HepG2 (cell line): ENCODE data around the gene GRB10. TPM values are rescaled to one million over a fixed set of nuclear protein-coding genes. Genes with fewer than 3 reads are reported as not detected.

Source experiments
- ATAC-seq: fragments of 200-7000 bp; cut with Tn5 transposase; 3 replicates; pipeline ENCODE4 v1.9.1; 2020; ENCODE audit warnings: mild to moderate bottlenecking, moderate library complexity
- BruUV-seq: library from RNA; stranded (reverse); fragments of 400-500 nt; replicated peaks from 2 replicates; lab custom pipeline; 2021; lab: Mats Ljungman, UMichigan
- CTCF ChIA-PET: fragments of 300-600 bp; formaldehyde crosslinking; extraction: SDS; loops from one replicate; lab custom pipeline; 2021; ENCODE audit warnings: low total read pairs, inconsistent platforms, low intra/inter-chr PET ratio; lab: Yijun Ruan, JAX
- POLR2A ChIA-PET: fragments of 350-600 bp; sonication (Branson Sonifier 250); formaldehyde crosslinking; loops from one replicate; lab custom pipeline; 2020; ENCODE audit warnings: antibody characterized with exemption, inconsistent platforms; lab: Yijun Ruan, JAX
- DNase-seq: peaks from one replicate; pipeline ENCODE4 v3.0.0-alpha.2; 2015; ENCODE audit warnings: low spot score
- FAIRE-seq: peaks from 3 replicates; lab custom pipeline; 2011; peaks lifted over from hg19 to GRCh38; lab: Jason Lieb, UNC
- H2AFZ ChIP-seq: one replicate; pipeline ENCODE4 v1.6.1; 2011; ENCODE audit warnings: low read length, inconsistent platforms
- H3K27ac ChIP-seq: fragments of 300-600 bp; 3 replicates; pipeline ENCODE4 v1.8.0; 2011; ENCODE audit warnings: mixed run types, mild to moderate bottlenecking, mixed read lengths, low read length, inconsistent platforms; ENCODE audit not compliant: insufficient read depth; ENCODE audit errors: extremely low read length
- H3K27me3 ChIP-seq, 2 experiments: fragments of 200-600 bp in 1 of 2; 2 replicates in 1 of 2; 3 replicates in 1 of 2; pipeline versions ENCODE4 v1.6.0 to v1.8.0; 2011; ENCODE audit warnings: low read length in 2 of 2, mild to moderate bottlenecking in 2 of 2, moderate library complexity in 2 of 2, inconsistent platforms in 1 of 2; ENCODE audit not compliant: insufficient read depth in 2 of 2, control insufficient read depth in 1 of 2
- H3K36me3 ChIP-seq, 2 experiments: fragments of 200-600 bp in 1 of 2; replicated peaks in 1 of 2; 2 replicates in 1 of 2; 3 replicates in 1 of 2; pipeline versions ENCODE4 v1.5.1 to v1.8.0; 2011; ENCODE audit warnings: low read length in 2 of 2, inconsistent platforms in 1 of 2; ENCODE audit not compliant: insufficient read depth in 2 of 2, control insufficient read depth in 1 of 2
- H3K4me1 ChIP-seq: 2 replicates; pipeline ENCODE4 v1.5.1; 2012; ENCODE audit warnings: low read length, inconsistent platforms; ENCODE audit not compliant: insufficient read depth
- H3K4me2 ChIP-seq: 2 replicates; pipeline ENCODE4 v1.6.0; 2011; ENCODE audit warnings: low read depth, low read length, inconsistent platforms
- H3K4me3 ChIP-seq, 3 experiments: fragments of 200-600 bp in 1 of 3; sonication (generic), shearing (Covaris generic) in 1 of 3; replicated peaks in 1 of 3; 2 replicates each; pipeline ENCODE4 v1.5.1; 2011 to 2016; ENCODE audit warnings: low read length in 3 of 3, inconsistent platforms in 2 of 3, low read depth in 2 of 3, mild to moderate bottlenecking in 2 of 3, control low read depth in 1 of 3, mixed read lengths in 1 of 3; ENCODE audit not compliant: insufficient read depth in 1 of 3
- H3K79me2 ChIP-seq: one replicate; pipeline ENCODE4 v1.6.1; 2011; ENCODE audit warnings: low read length, inconsistent platforms; ENCODE audit not compliant: insufficient read depth
- H3K9ac ChIP-seq: 2 replicates; pipeline ENCODE4 v1.6.0; 2011; ENCODE audit warnings: mild to moderate bottlenecking, low read depth, low read length, inconsistent platforms; ENCODE audit not compliant: insufficient read depth
- H3K9me3 ChIP-seq: 2 replicates; pipeline ENCODE4 v1.5.1; 2012; ENCODE audit warnings: mild to moderate bottlenecking, low read length
- H4K20me1 ChIP-seq: 2 replicates; pipeline ENCODE4 v1.6.0; 2011; ENCODE audit warnings: inconsistent platforms, mild to moderate bottlenecking, low read length, moderate library complexity; ENCODE audit not compliant: insufficient read depth
- AKAP8 ChIP-seq: sonication (generic); formaldehyde crosslinking; IDR thresholded peaks from 2 replicates; pipeline ENCODE4 v1.5.1; 2020; ENCODE audit warnings: mild to moderate bottlenecking, missing genetic modification reagents
- CHD4 ChIP-seq: fragments of 200-600 bp; sonication (generic); IDR thresholded peaks from 2 replicates; pipeline ENCODE4 v1.7.0; 2017; ENCODE audit warnings: mild to moderate bottlenecking, low read length, borderline replicate concordance
- HOXA9 ChIP-seq: sonication (generic); formaldehyde crosslinking; IDR thresholded peaks from 2 replicates; pipeline ENCODE4 v1.8.1; 2022; ENCODE audit warnings: missing genetic modification reagents, mild to moderate bottlenecking, moderate library complexity, borderline replicate concordance
- HOXD1 ChIP-seq: sonication (generic); formaldehyde crosslinking; IDR thresholded peaks from 2 replicates; pipeline ENCODE4 v1.5.0; 2020; ENCODE audit warnings: missing genetic modification reagents
- KLF11 ChIP-seq: IDR thresholded peaks from 2 replicates; pipeline ENCODE4 v1.6.1; 2016; ENCODE audit warnings: missing compliant biosample characterization
- NFE2 ChIP-seq: sonication (generic); formaldehyde crosslinking; IDR thresholded peaks from 2 replicates; pipeline ENCODE4 v1.4.0; 2020; ENCODE audit warnings: missing genetic modification reagents
- RBM39 ChIP-seq: fragments of 200-400 bp; formaldehyde crosslinking; IDR thresholded peaks from one replicate; pipeline ENCODE4 v1.6.1; 2018; ENCODE audit warnings: antibody characterized with exemption, mild to moderate bottlenecking, low read depth, low read length; ENCODE audit not compliant: poor library complexity, severe bottlenecking
- TBP ChIP-seq: sonication (generic); formaldehyde crosslinking; IDR thresholded peaks from 2 replicates; pipeline ENCODE4 v1.5.0; 2020; ENCODE audit warnings: missing genetic modification reagents
- U2AF2 ChIP-seq: fragments of 200-400 bp; formaldehyde crosslinking; IDR thresholded peaks from 2 replicates; pipeline ENCODE4 v1.6.1; 2017; ENCODE audit warnings: low read depth, mild to moderate bottlenecking, low read length
- ZNF326 ChIP-seq: sonication (generic); formaldehyde crosslinking; IDR thresholded peaks from 2 replicates; pipeline ENCODE4 v1.4.0; 2020; ENCODE audit warnings: missing genetic modification reagents, borderline replicate concordance
- ZNF337 ChIP-seq: sonication (generic); formaldehyde crosslinking; IDR thresholded peaks from 2 replicates; pipeline ENCODE4 v1.5.1; 2020; ENCODE audit warnings: missing genetic modification reagents, low read depth, mild to moderate bottlenecking, borderline replicate concordance
- ZNF589 ChIP-seq: sonication (generic); formaldehyde crosslinking; conservative IDR thresholded peaks from 2 replicates; pipeline ENCODE4 v1.8.0; 2022; ENCODE audit warnings: mild to moderate bottlenecking, moderate library complexity, missing genetic modification reagents
- ZNF761 ChIP-seq: sonication (generic); formaldehyde crosslinking; conservative IDR thresholded peaks from 2 replicates; pipeline ENCODE4 v1.4.0; 2020; ENCODE audit warnings: mild to moderate bottlenecking, missing genetic modification reagents
- ZNF878 ChIP-seq: sonication (generic); formaldehyde crosslinking; IDR thresholded peaks from 2 replicates; pipeline ENCODE4 v1.8.1; 2023; ENCODE audit warnings: mild to moderate bottlenecking, missing genetic modification reagents, moderate library complexity
- WGBS: methylation state at CpG from one replicate; pipeline ENCODE4 v1.1.6; 2017; ENCODE audit warnings: low lambda C conversion rate; 5-methylcytosine and 5-hydroxymethylcytosine counted together
- in situ Hi-C: cut with HindIII; loops from 2 replicates; pipeline ENCODE4 v1.10.0; 2017; ENCODE audit warnings: low pct_unique_long_range_greater_than_20kb; ENCODE audit not compliant: extremely low pct_ligation_motif_present
- intact Hi-C: fragments of 100-400 bp; cut with micrococcal nuclease; formaldehyde crosslinking; loops from one replicate; pipeline ENCODE4 v1.10.0; 2022; ENCODE audit not compliant: unreplicated experiment
- polyA plus RNA-seq, 8 experiments: library from polyadenylated mRNA; depleted of rRNA in 3 of 8; stranded (reverse) in 7 of 8; unstranded in 1 of 8; fragments of >200 nt; fragmentation: Illumina TruSeq in 4 of 8; extraction: Trizol in 4 of 8; gene quantifications; 2 replicates each; pipeline versions ENCODE4 v1.2.1 to v1.2.3, GENCODE V29; 2011 to 2016; ENCODE audit warnings: low read depth in 4 of 8, missing spikeins in 1 of 8, mixed read lengths in 1 of 8; ENCODE audit not compliant: insufficient read depth in 1 of 8
- total RNA-seq, 5 experiments: library from RNA; depleted of rRNA; stranded (reverse); fragments of >200 nt; fragmentation: Illumina TruSeq; extraction: Trizol; gene quantifications; 2 replicates each; pipeline ENCODE4 v1.2.3, GENCODE V29; 2016; ENCODE audit warnings: low read depth in 1 of 5
- TF ChIP-seq, protein P1 (sequence below): sonication (generic); formaldehyde crosslinking; IDR thresholded peaks from 2 replicates; pipeline ENCODE4 v1.4.0; 2020; ENCODE audit warnings: missing genetic modification reagents
- TF ChIP-seq, protein P2 (sequence below): sonication (generic); formaldehyde crosslinking; IDR thresholded peaks from 2 replicates; pipeline ENCODE4 v1.5.0; 2020; ENCODE audit warnings: missing genetic modification reagents
- TF ChIP-seq, protein P3 (sequence below): sonication (generic); formaldehyde crosslinking; IDR thresholded peaks from 2 replicates; pipeline ENCODE4 v1.8.0; 2022; ENCODE audit warnings: mild to moderate bottlenecking, missing genetic modification reagents, moderate library complexity
- TF ChIP-seq, protein P4 (sequence below): sonication (generic); formaldehyde crosslinking; IDR thresholded peaks from 2 replicates; pipeline ENCODE4 v1.4.0; 2020; ENCODE audit warnings: missing genetic modification reagents

The GRB10 gene
- total and polyA plus RNA-seq, 2 of the 13 experiments (the other 11 are each of a cell fraction or from before 2014, with no cell fraction given): 4.0 to 6.8 TPM

DNA sequence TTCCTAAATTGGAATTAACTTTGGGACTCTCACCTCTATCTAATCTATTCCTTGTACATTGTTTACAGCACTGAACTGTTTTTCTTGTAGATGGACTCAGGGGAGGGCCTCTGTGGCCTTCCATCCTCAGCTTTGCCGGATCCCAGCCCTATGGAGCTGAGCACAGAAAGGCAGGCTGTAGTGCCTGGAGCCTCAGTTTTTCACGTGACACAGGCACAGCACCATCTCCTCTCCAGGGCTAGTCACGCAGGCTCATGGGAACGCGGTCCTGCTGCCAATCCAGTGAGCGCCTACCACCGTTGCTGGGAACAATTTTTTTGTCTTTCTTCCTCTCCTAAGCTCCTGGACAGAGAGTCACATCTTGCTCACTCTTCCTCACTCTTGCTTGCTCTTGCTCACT, 141.9 kb downstream of the GRB10 start:
- no peak overlapping the region for H2AFZ ChIP-seq
- no peaks in the 10 kb centered on the region for H3K36me3 ChIP-seq
- ATAC-seq (no peak), FAIRE-seq (no peak), DNase-seq (no peak)
- CTCF ChIA-PET: no interaction called here
- TF ChIP-seq CHD4 (no peak), ZNF761 (CRISPR knock-in tag) (no peak), KLF11 (CRISPR knock-in tag) (no peak), NFE2 (CRISPR knock-in tag) (no peak), HOXA9 (CRISPR knock-in tag) (no peak), HOXD1 (CRISPR knock-in tag) (no peak), U2AF2 (no peak), RBM39 (no peak), TBP (CRISPR knock-in tag) (no peak), ZNF878 (CRISPR knock-in tag) (no peak), ZNF589 (no peak), AKAP8 (CRISPR knock-in tag) (no peak), ZNF326 (CRISPR knock-in tag) (no peak), ZNF337 (no peak)
- TF ChIP-seq, protein P1, sequence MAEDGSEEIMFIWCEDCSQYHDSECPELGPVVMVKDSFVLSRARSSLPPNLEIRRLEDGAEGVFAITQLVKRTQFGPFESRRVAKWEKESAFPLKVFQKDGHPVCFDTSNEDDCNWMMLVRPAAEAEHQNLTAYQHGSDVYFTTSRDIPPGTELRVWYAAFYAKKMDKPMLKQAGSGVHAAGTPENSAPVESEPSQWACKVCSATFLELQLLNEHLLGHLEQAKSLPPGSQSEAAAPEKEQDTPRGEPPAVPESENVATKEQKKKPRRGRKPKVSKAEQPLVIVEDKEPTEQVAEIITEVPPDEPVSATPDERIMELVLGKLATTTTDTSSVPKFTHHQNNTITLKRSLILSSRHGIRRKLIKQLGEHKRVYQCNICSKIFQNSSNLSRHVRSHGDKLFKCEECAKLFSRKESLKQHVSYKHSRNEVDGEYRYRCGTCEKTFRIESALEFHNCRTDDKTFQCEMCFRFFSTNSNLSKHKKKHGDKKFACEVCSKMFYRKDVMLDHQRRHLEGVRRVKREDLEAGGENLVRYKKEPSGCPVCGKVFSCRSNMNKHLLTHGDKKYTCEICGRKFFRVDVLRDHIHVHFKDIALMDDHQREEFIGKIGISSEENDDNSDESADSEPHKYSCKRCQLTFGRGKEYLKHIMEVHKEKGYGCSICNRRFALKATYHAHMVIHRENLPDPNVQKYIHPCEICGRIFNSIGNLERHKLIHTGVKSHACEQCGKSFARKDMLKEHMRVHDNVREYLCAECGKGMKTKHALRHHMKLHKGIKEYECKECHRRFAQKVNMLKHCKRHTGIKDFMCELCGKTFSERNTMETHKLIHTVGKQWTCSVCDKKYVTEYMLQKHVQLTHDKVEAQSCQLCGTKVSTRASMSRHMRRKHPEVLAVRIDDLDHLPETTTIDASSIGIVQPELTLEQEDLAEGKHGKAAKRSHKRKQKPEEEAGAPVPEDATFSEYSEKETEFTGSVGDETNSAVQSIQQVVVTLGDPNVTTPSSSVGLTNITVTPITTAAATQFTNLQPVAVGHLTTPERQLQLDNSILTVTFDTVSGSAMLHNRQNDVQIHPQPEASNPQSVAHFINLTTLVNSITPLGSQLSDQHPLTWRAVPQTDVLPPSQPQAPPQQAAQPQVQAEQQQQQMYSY (CRISPR knock-in tag): no peak
- TF ChIP-seq, protein P2, sequence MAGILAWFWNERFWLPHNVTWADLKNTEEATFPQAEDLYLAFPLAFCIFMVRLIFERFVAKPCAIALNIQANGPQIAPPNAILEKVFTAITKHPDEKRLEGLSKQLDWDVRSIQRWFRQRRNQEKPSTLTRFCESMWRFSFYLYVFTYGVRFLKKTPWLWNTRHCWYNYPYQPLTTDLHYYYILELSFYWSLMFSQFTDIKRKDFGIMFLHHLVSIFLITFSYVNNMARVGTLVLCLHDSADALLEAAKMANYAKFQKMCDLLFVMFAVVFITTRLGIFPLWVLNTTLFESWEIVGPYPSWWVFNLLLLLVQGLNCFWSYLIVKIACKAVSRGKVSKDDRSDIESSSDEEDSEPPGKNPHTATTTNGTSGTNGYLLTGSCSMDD (CRISPR knock-in tag): no peak
- TF ChIP-seq, protein P3, sequence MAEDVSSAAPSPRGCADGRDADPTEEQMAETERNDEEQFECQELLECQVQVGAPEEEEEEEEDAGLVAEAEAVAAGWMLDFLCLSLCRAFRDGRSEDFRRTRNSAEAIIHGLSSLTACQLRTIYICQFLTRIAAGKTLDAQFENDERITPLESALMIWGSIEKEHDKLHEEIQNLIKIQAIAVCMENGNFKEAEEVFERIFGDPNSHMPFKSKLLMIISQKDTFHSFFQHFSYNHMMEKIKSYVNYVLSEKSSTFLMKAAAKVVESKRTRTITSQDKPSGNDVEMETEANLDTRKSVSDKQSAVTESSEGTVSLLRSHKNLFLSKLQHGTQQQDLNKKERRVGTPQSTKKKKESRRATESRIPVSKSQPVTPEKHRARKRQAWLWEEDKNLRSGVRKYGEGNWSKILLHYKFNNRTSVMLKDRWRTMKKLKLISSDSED (CRISPR knock-in tag): no peak
- TF ChIP-seq, protein P4, sequence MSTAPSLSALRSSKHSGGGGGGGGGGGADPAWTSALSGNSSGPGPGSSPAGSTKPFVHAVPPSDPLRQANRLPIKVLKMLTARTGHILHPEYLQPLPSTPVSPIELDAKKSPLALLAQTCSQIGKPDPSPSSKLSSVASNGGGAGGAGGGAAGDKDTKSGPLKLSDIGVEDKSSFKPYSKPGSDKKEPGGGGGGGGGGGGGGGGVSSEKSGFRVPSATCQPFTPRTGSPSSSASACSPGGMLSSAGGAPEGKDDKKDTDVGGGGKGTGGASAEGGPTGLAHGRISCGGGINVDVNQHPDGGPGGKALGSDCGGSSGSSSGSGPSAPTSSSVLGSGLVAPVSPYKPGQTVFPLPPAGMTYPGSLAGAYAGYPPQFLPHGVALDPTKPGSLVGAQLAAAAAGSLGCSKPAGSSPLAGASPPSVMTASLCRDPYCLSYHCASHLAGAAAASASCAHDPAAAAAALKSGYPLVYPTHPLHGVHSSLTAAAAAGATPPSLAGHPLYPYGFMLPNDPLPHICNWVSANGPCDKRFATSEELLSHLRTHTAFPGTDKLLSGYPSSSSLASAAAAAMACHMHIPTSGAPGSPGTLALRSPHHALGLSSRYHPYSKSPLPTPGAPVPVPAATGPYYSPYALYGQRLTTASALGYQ: no peak
- H3K4me2 ChIP-seq: no peak overlapping the region
- H3K4me1 ChIP-seq: peaks cover 16% of the 10 kb centered on the region
- H3K79me2 ChIP-seq: no peaks in the 10 kb centered on the region
- H3K27ac ChIP-seq: no peak overlapping the region
- BruUV-seq: no TSS peak
- 73% methylated on average over 7 of the region's 7 CpGs for WGBS
- intact Hi-C loops (loop anchor here (1.0 kb wide), 1 partner anchor 39 kb away; no protein-coding TSS in a partner anchor), in situ Hi-C loops (no loop called here)
- H3K9me3 ChIP-seq: no peaks in the 10 kb centered on the region
- no peaks in the 10 kb centered on the region for H4K20me1 ChIP-seq
- POLR2A ChIA-PET: no interaction called here
- H3K4me3 ChIP-seq: no peak overlapping the region
- H3K27me3 ChIP-seq: no peaks in the 10 kb centered on the region
- no peak overlapping the region for H3K9ac ChIP-seq
